Islet of Langerhans (tissue), 1 donor: ENCODE measurements around the gene DAGLB.
"Not testable (repeated sequence)": the region's sequence is repeated elsewhere in the genome, so short reads cannot be mapped to it uniquely, and the experiment has no call there.

ENCODE experiments used
- FAIRE-seq: peaks from one replicate; lab custom pipeline; 2011; peaks lifted over from hg19 to GRCh38; lab: Jason Lieb, UNC

The DAGLB gene

GRCh38 chr7:6447581-6448199 lies at the start of gene DAGLB:
TSS of gene DAGLB (minus strand) at chr7:6447954. CDS start at chr7:6447842, 112 bp downstream.
- FAIRE-seq: no peak

GRCh38 chr7:6497637-6497905 lies 49.8 kb upstream of the DAGLB start:
- FAIRE-seq: no peak

- FAIRE-seq: no peak
Observed at GRCh38 chr7:6496842-6497636, 49.3 kb upstream of the DAGLB start.

- no peak for FAIRE-seq
Observed at GRCh38 chr7:6495597-6496262, 48.0 kb upstream of the DAGLB start.

- no peak for FAIRE-seq
Observed at GRCh38 chr7:6494365-6494764, 46.6 kb upstream of the DAGLB start.

- no peak for FAIRE-seq
Observed at GRCh38 chr7:6491194-6491593, 43.4 kb upstream of the DAGLB start.

GRCh38 chr7:6489612-6490011 lies 41.9 kb upstream of the DAGLB start:
- no peak for FAIRE-seq

GRCh38 chr7:6487184-6487545 lies 39.4 kb upstream of the DAGLB start:
- FAIRE-seq: no peak

- FAIRE-seq: no peak
Observed at GRCh38 chr7:6486438-6487183, 38.9 kb upstream of the DAGLB start.

- FAIRE-seq: no peak
Observed at GRCh38 chr7:6482743-6483119, 35.0 kb upstream of the DAGLB start.

- no peak for FAIRE-seq
Observed at GRCh38 chr7:6482307-6482706, 34.6 kb upstream of the DAGLB start.

- no peak for FAIRE-seq
Observed at GRCh38 chr7:6481445-6481844, 33.7 kb upstream of the DAGLB start.

- no peak for FAIRE-seq
Observed at GRCh38 chr7:6480323-6480660, 32.5 kb upstream of the DAGLB start.

GRCh38 chr7:6479067-6479466 lies 31.3 kb upstream of the DAGLB start:
- no peak for FAIRE-seq

GRCh38 chr7:6478186-6478585 lies 30.4 kb upstream of the DAGLB start:
- FAIRE-seq: no peak

GRCh38 chr7:6477318-6477660 lies 29.5 kb upstream of the DAGLB start:
- FAIRE-seq: no peak

- no peak for FAIRE-seq
Observed at GRCh38 chr7:6476596-6477317, 29.0 kb upstream of the DAGLB start.

GRCh38 chr7:6475433-6476186 lies 27.9 kb upstream of the DAGLB start:
- no peak for FAIRE-seq

GRCh38 chr7:6465862-6466261 lies 18.1 kb upstream of the DAGLB start:
- no peak for FAIRE-seq

- not testable (repeated sequence) for FAIRE-seq
Observed at GRCh38 chr7:6463609-6464008, 15.9 kb upstream of the DAGLB start.

GRCh38 chr7:6461946-6462550 lies 14.3 kb upstream of the DAGLB start:
- no peak for FAIRE-seq
